Prostate gland (tissue), 2 donors: ENCODE results near the gene EVI5. TPM values are rescaled to one million over a fixed set of nuclear protein-coding genes. Genes with fewer than 3 reads are reported as not detected.

Experiments
- DNase-seq: peaks from one replicate; pipeline ENCODE4 v3.0.0-alpha.2; 2019; ENCODE audit warnings: low spot score
- H3K27ac ChIP-seq, 2 donors: fragments of 200-600 bp; sonication (generic); 2 replicates each; pipeline ENCODE4 v1.5.1; 2017 to 2019
- H3K27me3 ChIP-seq: fragments of 200-600 bp; sonication (generic); replicated peaks from 2 replicates; pipeline ENCODE4 v1.5.1; 2019; ENCODE audit not compliant: insufficient read depth
- H3K36me3 ChIP-seq, 2 donors: fragments of 200-600 bp; sonication (generic); 1 replicate in 1 of 2; 2 replicates in 1 of 2; pipeline versions ENCODE4 v1.5.1 to v1.8.1; 2017 to 2019
- H3K4me1 ChIP-seq: fragments of 200-600 bp; sonication (generic); replicated peaks from 2 replicates; pipeline ENCODE4 v1.5.1; 2019
- H3K4me3 ChIP-seq, 2 donors: fragments of 200-600 bp; sonication (generic); 2 replicates each; pipeline ENCODE4 v1.5.1; 2017 to 2019
- H3K9me3 ChIP-seq: fragments of 200-600 bp; sonication (generic); 2 replicates; pipeline ENCODE4 v1.5.1; 2017
- POLR2A ChIP-seq: fragments of 450-650 bp; IDR thresholded peaks from one replicate; pipeline ENCODE4 v1.6.1; 2016; ENCODE audit warnings: antibody characterized with exemption, mild to moderate bottlenecking
- POLR2AphosphoS5 ChIP-seq: sonication (generic); formaldehyde crosslinking; IDR thresholded peaks from one replicate; pipeline ENCODE4 v1.6.1; 2017; ENCODE audit warnings: antibody characterized with exemption
- WGBS: methylation state at CpG from one replicate; pipeline ENCODE4 v1.1.5; 2018; 5-methylcytosine and 5-hydroxymethylcytosine counted together
- intact Hi-C: fragments of 100-400 bp; cut with DNase I; formaldehyde crosslinking; loops from one replicate; pipeline ENCODE4 v1.14.2; 2022
- total RNA-seq, 2 donors: library from RNA; depleted of rRNA; stranded (reverse); fragments of >200 nt; gene quantifications; one replicate each; pipeline ENCODE4 v1.1.0, GENCODE V29; 2016
- TF ChIP-seq, protein P1 (sequence below), 4 experiments: fragments of 200-600 bp in 2 of 4; fragments of 450-650 bp in 2 of 4; sonication (generic) in 2 of 4; IDR thresholded peaks; 1 replicate in 3 of 4; 2 replicates in 1 of 4; pipeline ENCODE4 v1.5.1; 2016 to 2019; ENCODE audit warnings: antibody characterized with exemption in 4 of 4, mild to moderate bottlenecking in 2 of 4, moderate library complexity in 2 of 4

EVI5 gene
- total RNA-seq, 2 donors from 2014 or later: 22.2 to 38.6 TPM

DNA sequence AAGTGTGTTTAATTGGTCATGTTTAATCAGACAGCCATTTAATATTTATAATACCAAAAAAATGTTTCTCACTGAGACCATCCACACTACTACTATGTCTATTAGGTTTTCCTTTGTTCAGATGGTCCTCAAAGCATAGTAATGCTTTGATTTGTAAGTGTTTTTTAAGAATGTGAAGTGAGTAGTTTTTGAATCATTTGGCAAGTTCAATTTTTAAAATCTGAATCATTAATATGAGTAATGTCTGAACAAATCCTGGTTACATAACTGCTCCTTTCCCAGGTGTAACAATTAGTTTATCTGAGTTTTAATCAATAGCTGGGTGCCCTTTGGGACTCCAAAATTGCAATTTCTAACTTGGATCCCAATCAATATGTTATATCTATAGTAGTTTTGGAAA, 23.5 kb upstream of the EVI5 start:
- Histone ChIP-seq H3K4me3 (no peak overlapping the region), H3K36me3 (no peaks in the 10 kb centered on the region), H3K27me3 (no peaks in the 10 kb centered on the region), H3K9me3 (no peaks in the 10 kb centered on the region), H3K27ac (no peak overlapping the region), H3K4me1 (no peaks in the 10 kb centered on the region)
- DNase-seq: no peak
- intact Hi-C loops: no loop called here
- TF ChIP-seq POLR2AphosphoS5: no peak
- no peak for TF ChIP-seq POLR2A
- TF ChIP-seq, protein P1, sequence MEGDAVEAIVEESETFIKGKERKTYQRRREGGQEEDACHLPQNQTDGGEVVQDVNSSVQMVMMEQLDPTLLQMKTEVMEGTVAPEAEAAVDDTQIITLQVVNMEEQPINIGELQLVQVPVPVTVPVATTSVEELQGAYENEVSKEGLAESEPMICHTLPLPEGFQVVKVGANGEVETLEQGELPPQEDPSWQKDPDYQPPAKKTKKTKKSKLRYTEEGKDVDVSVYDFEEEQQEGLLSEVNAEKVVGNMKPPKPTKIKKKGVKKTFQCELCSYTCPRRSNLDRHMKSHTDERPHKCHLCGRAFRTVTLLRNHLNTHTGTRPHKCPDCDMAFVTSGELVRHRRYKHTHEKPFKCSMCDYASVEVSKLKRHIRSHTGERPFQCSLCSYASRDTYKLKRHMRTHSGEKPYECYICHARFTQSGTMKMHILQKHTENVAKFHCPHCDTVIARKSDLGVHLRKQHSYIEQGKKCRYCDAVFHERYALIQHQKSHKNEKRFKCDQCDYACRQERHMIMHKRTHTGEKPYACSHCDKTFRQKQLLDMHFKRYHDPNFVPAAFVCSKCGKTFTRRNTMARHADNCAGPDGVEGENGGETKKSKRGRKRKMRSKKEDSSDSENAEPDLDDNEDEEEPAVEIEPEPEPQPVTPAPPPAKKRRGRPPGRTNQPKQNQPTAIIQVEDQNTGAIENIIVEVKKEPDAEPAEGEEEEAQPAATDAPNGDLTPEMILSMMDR (IDR thresholded peaks at IDR 0.05): no peak

DNA sequence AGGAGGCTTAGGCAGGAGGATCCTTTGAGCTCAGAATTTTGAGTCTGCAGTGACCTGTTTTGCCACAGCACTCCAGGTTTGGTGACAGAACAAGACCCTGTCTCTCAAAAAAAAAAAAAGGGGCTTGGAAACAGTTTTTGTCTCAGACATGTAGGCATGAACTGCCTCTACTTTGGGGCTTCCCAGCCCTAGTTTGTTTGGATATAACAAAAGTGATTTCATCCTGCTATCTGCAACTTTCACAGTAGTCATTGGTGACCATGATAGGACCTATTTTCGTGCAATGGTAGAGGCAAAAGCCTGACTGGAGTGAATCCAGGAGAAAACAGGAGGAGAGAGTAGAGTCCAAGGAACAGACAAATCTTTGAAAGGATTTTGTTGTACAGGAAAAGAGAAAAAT, 20.3 kb upstream of the EVI5 start:
- DNase-seq: no peak
- 90% methylated on average over 1 of the region's 1 CpG for WGBS
- intact Hi-C loops: no loop called here
- Histone ChIP-seq H3K27me3 (no peaks in the 10 kb centered on the region), H3K27ac (no peak overlapping the region), H3K36me3 (no peaks in the 10 kb centered on the region), H3K4me1 (no peaks in the 10 kb centered on the region), H3K4me3 (no peak overlapping the region), H3K9me3 (no peaks in the 10 kb centered on the region)
- no peak for TF ChIP-seq POLR2AphosphoS5
- no peak for TF ChIP-seq POLR2A
- TF ChIP-seq, protein P1 (IDR thresholded peaks at IDR 0.05): no peak

DNA sequence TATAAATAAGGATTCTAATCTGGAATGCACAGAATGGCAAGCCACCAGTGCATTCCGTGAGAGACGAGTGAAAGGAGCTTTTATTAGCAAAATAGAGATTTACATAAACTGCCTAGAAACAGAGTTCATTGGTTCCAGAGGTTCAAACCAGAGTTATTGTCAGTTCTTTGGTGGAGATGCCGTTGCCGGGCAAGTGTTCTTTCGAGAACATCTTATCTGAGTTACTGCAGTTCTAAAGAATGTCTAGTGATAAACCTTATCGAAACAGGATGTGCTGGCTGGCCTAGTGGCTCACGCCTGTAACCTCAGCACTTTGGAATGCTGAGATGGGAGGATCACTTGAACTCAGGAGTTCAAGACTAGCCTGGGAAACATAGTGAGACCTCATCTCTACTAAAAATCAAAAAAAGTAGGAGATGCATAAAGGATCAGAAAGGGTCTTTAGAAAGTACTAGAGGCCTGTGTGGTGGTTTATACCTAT, 19.9 kb upstream of the EVI5 start:
- no peak overlapping the region for H3K27ac ChIP-seq
- no peaks in the 10 kb centered on the region for H3K27me3 ChIP-seq
- DNase-seq: peak; percentile 21
- no peaks in the 10 kb centered on the region for H3K4me1 ChIP-seq
- intact Hi-C loops: no loop called here
- H3K4me3 ChIP-seq: no peak overlapping the region
- WGBS: under 1% methylated on average over 7 of the region's 7 CpGs
- TF ChIP-seq, protein P1 (IDR thresholded peaks at IDR 0.05): no peak
- peak; percentile 55 for TF ChIP-seq POLR2AphosphoS5
- TF ChIP-seq POLR2A: no peak
- no peaks in the 10 kb centered on the region for H3K36me3 ChIP-seq
- H3K9me3 ChIP-seq: no peaks in the 10 kb centered on the region

DNA sequence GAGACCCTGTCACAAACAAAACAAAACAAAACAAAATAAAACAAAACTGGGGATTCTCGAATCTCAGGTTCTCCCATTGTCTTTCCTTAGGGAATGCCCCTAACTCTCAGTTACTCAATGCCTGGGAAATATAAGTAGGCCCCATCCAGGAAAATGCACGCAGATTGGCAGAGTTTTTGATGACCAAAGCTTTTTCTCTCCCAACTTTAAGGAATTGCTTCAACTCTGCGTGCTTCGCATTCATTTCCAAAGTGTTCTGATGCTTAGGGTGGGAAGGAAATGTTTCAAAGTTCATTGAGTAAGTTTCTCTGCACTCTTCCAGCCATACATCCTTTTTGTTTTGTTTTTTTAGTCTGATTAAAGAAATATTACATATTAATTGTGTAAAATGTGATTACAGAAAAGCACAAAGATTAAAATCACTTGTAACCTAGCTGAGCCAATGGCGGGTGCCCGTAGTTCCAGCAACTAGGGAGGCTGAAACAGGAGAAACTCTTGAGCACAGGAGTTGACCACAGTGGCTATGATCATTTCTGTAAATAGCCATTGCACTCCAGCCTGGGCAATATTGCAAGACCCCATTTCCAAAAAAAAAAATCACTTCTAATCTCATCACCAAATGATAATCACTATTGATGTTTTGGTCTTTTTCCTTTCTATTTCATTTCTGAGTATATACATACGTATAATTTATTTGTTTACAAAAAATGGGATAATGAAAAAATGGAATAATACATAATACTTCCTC, 18.4 kb upstream of the EVI5 start:
- no peak overlapping the region for H3K27ac ChIP-seq

More for the DNA sequence above, 18.4 kb upstream of the EVI5 start:
- H3K9me3 ChIP-seq: no peaks in the 10 kb centered on the region
- intact Hi-C loops: no loop called here
- no peak for DNase-seq
- H3K36me3 ChIP-seq: no peaks in the 10 kb centered on the region
- TF ChIP-seq POLR2A (no peak), POLR2AphosphoS5 (no peak)
- TF ChIP-seq, protein P1 (IDR thresholded peaks at IDR 0.05): no peak
- WGBS: 90% methylated on average over 7 of the region's 7 CpGs
- H3K4me1 ChIP-seq: no peaks in the 10 kb centered on the region
- no peak overlapping the region for H3K4me3 ChIP-seq
- no peaks in the 10 kb centered on the region for H3K27me3 ChIP-seq
